8988T (cell line): ENCODE results near the gene CCDC50.

Experiments
- DNase-seq: peaks from one replicate; pipeline ENCODE4 v3.0.0; 2011

The CCDC50 gene

GRCh38 chr3:191430103-191430502, 100.9 kb downstream of the CCDC50 start:
- no peak for DNase-seq

GRCh38 chr3:191431160-191431822, 102.1 kb downstream of the CCDC50 start:
- DNase-seq, result no peak

- DNase-seq, result no peak
Observed at GRCh38 chr3:191432162-191432561, 103.0 kb downstream of the CCDC50 start.

- no peak for DNase-seq
Observed at GRCh38 chr3:191434024-191434423, 104.8 kb downstream of the CCDC50 start.

DNA sequence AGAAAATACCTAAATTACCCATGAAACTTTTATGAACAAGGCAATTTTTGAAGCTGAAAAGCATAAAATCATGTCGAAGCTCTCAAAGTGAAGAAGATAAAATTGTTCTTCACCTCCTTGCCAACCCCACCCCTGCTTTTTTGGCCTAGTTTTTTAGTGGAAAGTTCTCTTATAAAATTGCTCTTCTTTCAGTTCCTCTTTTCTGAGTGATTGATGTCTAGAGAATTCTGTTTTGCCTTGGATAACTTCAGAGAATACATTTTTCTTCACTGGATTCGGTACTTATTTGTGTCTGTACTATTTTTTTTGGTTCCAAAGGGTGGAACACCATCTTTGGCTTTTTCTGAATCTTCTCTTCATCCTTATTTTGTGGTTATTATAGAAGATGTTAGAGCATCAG, 106.8 kb downstream of the CCDC50 start:
- DNase-seq, result no peak

- DNase-seq, result no peak
Observed at GRCh38 chr3:191438150-191438814, 109.1 kb downstream of the CCDC50 start.

GRCh38 chr3:191440532-191440931, 111.3 kb downstream of the CCDC50 start:
- no peak for DNase-seq

GRCh38 chr3:191441687-191442086, 112.5 kb downstream of the CCDC50 start:
- DNase-seq, result no peak

DNA sequence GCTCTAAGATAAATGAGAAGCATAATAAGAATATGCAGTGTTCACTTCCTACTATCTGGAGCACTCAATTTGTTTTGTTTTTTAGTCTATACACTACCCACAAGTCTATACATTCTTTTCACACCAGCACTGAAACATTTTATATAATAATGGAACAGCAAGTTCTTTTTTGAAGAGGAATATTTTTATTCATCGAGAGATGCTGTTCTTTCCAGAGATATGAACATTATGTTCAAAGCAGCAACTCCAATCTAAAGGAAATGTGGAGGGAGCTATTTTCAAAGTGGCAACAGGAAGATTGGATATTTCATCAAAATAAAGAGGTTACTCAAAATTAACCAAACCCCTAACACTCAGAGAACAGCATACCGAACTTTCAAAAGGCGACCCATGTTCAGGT, 115.4 kb downstream of the CCDC50 start:
- no peak for DNase-seq
